Measurements from ENCODE around the gene ARL8B. TPM values are rescaled to one million over a fixed set of nuclear protein-coding genes. Genes with fewer than 3 reads are reported as not detected.

ARL8B gene
- polyA plus RNA-seq, 3 donors: 46.6 to 121 (median 101) TPM

- Histone ChIP-seq H2AFZ (ENCODE audit: insufficient read depth, low read depth, low read length, poor library complexity, severe bottlenecking) (no peak overlapping the region), H3K4me2 (replicated peaks; ENCODE audit: extremely low read depth, low read length, poor library complexity, severe bottlenecking) (no peak overlapping the region), H4K20me1 (ENCODE audit: insufficient read depth, low read length) (peaks cover 100% of the 10 kb centered on the region), H3K79me2 (ENCODE audit: insufficient read depth, low read length) (peaks cover 100% of the 10 kb centered on the region), H3K9me3 (replicated peaks in 1 of 2; ENCODE audit: control insufficient read depth in 1 of 2, insufficient read depth in 1 of 2, low read length in 2 of 2) (no peaks in the 10 kb centered on the region), H3K27ac (ENCODE audit: low read depth in 1 of 2, low read length in 2 of 2) (peak overlapping the region in 1 of 2 donors; percentile 94), H3K27me3 (ENCODE audit: control insufficient read depth in 2 of 2, insufficient read depth in 2 of 2, low read length in 2 of 2) (no peaks in the 10 kb centered on the region), H3K4me3 (replicated peaks in 1 of 3; ENCODE audit: low read depth in 2 of 3, low read length in 3 of 3) (no peak overlapping the region), H3K36me3 (replicated peaks in 1 of 2; ENCODE audit: control insufficient read depth in 1 of 2, insufficient read depth in 2 of 2, low read length in 2 of 2) (peaks cover 0 to 11% of the 10 kb centered on the region in 2 donors), H3K4me1 (ENCODE audit: control insufficient read depth in 1 of 2, insufficient read depth in 2 of 2, low read length in 2 of 2) (peaks cover 82 to 85% of the 10 kb centered on the region in 2 donors), H3K9ac (ENCODE audit: insufficient read depth, low read length, poor library complexity, severe bottlenecking) (no peak overlapping the region)
- no peak for DNase-seq
- intact Hi-C loops (cut with micrococcal nuclease): loop anchor here in 1 of 2 donors (5.0 kb wide), 1 partner anchor 46 kb away; the partner anchor contains the start of gene EDEM1
- H3K4me1 Mint-ChIP-seq: peaks cover 79% of the 10 kb centered on the region
- peaks cover 20 to 39% of the 10 kb centered on the region in 2 donors for H3K36me3 Mint-ChIP-seq
- H3K9me3 Mint-ChIP-seq: peaks cover 0 to 1% (median 0%) of the 10 kb centered on the region in 7 donors
- TF ChIP-seq CTCF (IDR thresholded peaks at IDR 0.05): no peak
- WGBS (ENCODE audit: insufficient coverage): no CpG with 5 or more reads among the region's 4 CpGs
- peak overlapping the region in 5 of 7 donors; percentile 73 to 98 (median 97) for H3K27ac Mint-ChIP-seq
- H3K4me3 Mint-ChIP-seq: no peak overlapping the region
- H3K27me3 Mint-ChIP-seq (ENCODE audit: low read depth in 3 of 3): no peaks in the 10 kb centered on the region
Observed at GRCh38 chr3:5141760-5142159, 19.7 kb downstream of the ARL8B start.

DNA sequence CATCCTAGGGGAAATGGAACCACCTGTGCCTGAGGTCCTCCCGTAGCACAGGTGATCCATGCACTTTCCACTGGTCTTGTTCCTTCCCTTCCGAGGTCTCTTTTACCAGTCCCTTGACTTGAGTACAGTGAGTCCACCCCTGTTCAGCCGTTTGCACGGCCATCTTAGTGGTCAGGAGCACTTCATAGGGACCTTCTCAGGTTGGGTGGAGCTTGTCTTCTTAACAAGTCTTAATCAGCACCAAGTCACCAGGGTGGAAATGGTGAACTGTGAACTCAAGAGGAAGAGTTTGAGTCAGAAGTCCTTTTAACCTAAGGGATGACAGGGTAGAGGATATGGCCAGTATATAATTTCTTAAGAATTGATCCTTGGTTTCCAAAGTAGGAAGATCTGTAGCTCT lies 21.4 kb downstream of the ARL8B start:
- Histone ChIP-seq H2AFZ (ENCODE audit: insufficient read depth, low read depth, low read length, poor library complexity, severe bottlenecking) (no peak overlapping the region), H3K36me3 (replicated peaks in 1 of 2; ENCODE audit: control insufficient read depth in 1 of 2, insufficient read depth in 2 of 2, low read length in 2 of 2) (peaks cover 0 to 11% of the 10 kb centered on the region in 2 donors), H3K27ac (ENCODE audit: low read depth in 1 of 2, low read length in 2 of 2) (peak overlapping the region; percentile 23 to 94), H3K79me2 (ENCODE audit: insufficient read depth, low read length) (peaks cover 100% of the 10 kb centered on the region), H3K9me3 (replicated peaks in 1 of 2; ENCODE audit: control insufficient read depth in 1 of 2, insufficient read depth in 1 of 2, low read length in 2 of 2) (no peaks in the 10 kb centered on the region), H3K4me3 (replicated peaks in 1 of 3; ENCODE audit: low read depth in 2 of 3, low read length in 3 of 3) (no peak overlapping the region), H3K27me3 (ENCODE audit: control insufficient read depth in 2 of 2, insufficient read depth in 2 of 2, low read length in 2 of 2) (no peaks in the 10 kb centered on the region), H4K20me1 (ENCODE audit: insufficient read depth, low read length) (peaks cover 100% of the 10 kb centered on the region), H3K4me2 (replicated peaks; ENCODE audit: extremely low read depth, low read length, poor library complexity, severe bottlenecking) (no peak overlapping the region), H3K4me1 (ENCODE audit: control insufficient read depth in 1 of 2, insufficient read depth in 2 of 2, low read length in 2 of 2) (peaks cover 66 to 68% of the 10 kb centered on the region in 2 donors), H3K9ac (ENCODE audit: insufficient read depth, low read length, poor library complexity, severe bottlenecking) (no peak overlapping the region)
- Mint-ChIP-seq H3K4me3 (no peak overlapping the region), H3K4me1 (peaks cover 78% of the 10 kb centered on the region), H3K9me3 (peaks cover 0 to 5% (median 1%) of the 10 kb centered on the region in 7 donors), H3K27ac (peak overlapping the region; percentile 83 to 89 (median 87)), H3K27me3 (ENCODE audit: low read depth in 3 of 3) (no peaks in the 10 kb centered on the region), H3K36me3 (peaks cover 23 to 44% of the 10 kb centered on the region in 2 donors)
- WGBS (ENCODE audit: insufficient coverage): 93% methylated on average over 2 of the region's 4 CpGs
- TF ChIP-seq CTCF (IDR thresholded peaks at IDR 0.05): no peak
- intact Hi-C loops (cut with micrococcal nuclease): loop anchor here in 1 of 2 donors (5.0 kb wide), 1 partner anchor 44 kb away; the partner anchor contains the start of gene EDEM1
- peak; percentile 23 to 80 (median 31) for DNase-seq

Measured in CD14-positive monocyte (primary cell).